Keratinocyte (primary cell): Measurements from ENCODE around the gene MED8.

Source experiments
- EZH2 ChIP-seq: IDR thresholded peaks from one replicate; pipeline ENCODE4 v1.6.1; 2012; ENCODE audit warnings: inconsistent platforms, mild to moderate bottlenecking, low read length, moderate library complexity
- TF ChIP-seq, protein P1 (sequence below), 3 experiments: IDR thresholded peaks in 1 of 3; conservative IDR thresholded peaks in 1 of 3; optimal IDR thresholded peaks in 1 of 3; 2 replicates in 2 of 3; 3 replicates in 1 of 3; pipeline versions ENCODE3 to v1.5.1; 2011; ENCODE audit warnings: low read length in 3 of 3, mild to moderate bottlenecking in 3 of 3, moderate library complexity in 2 of 3, control low read depth in 1 of 3, inconsistent platforms in 1 of 3; ENCODE audit not compliant: insufficient read depth in 2 of 3; ENCODE audit errors: extremely low read depth in 1 of 3

GRCh38 chr1:43344267-43344850, 45.2 kb downstream of the MED8 start:
- TF ChIP-seq, protein P1, sequence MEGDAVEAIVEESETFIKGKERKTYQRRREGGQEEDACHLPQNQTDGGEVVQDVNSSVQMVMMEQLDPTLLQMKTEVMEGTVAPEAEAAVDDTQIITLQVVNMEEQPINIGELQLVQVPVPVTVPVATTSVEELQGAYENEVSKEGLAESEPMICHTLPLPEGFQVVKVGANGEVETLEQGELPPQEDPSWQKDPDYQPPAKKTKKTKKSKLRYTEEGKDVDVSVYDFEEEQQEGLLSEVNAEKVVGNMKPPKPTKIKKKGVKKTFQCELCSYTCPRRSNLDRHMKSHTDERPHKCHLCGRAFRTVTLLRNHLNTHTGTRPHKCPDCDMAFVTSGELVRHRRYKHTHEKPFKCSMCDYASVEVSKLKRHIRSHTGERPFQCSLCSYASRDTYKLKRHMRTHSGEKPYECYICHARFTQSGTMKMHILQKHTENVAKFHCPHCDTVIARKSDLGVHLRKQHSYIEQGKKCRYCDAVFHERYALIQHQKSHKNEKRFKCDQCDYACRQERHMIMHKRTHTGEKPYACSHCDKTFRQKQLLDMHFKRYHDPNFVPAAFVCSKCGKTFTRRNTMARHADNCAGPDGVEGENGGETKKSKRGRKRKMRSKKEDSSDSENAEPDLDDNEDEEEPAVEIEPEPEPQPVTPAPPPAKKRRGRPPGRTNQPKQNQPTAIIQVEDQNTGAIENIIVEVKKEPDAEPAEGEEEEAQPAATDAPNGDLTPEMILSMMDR (optimal IDR thresholded peaks at IDR 0.05 in 1 of 3, IDR thresholded peaks at IDR 0.05 in 1 of 3, conservative IDR thresholded peaks at IDR 0.05 in 1 of 3; ENCODE audit: extremely low read depth in 1 of 3, insufficient read depth in 2 of 3, low read length in 3 of 3), result no peak
- TF ChIP-seq EZH2, result no peak
